SK-N-SH (cell line): ENCODE measurements around the gene TSPAN3.

ENCODE experiments used
- CTCF ChIP-seq: fragments of 200-600 bp; sonication (generic); IDR thresholded peaks from 2 replicates; pipeline ENCODE4 v1.6.1; 2017; ENCODE audit warnings: antibody characterized with exemption, mild to moderate bottlenecking, moderate library complexity
- ELF1 ChIP-seq: IDR thresholded peaks from 2 replicates; pipeline ENCODE4 v1.4.0; 2012
- EZH2phosphoT487 ChIP-seq: fragments of 200-600 bp; sonication (generic); IDR thresholded peaks from 2 replicates; pipeline ENCODE4 v1.6.1; 2017; ENCODE audit warnings: low read depth, mixed run types, mild to moderate bottlenecking, antibody characterized with exemption, moderate library complexity, borderline replicate concordance
- JUND ChIP-seq: IDR thresholded peaks from 2 replicates; pipeline ENCODE4 v1.4.0; 2012
- MXI1 ChIP-seq: IDR thresholded peaks from 2 replicates; pipeline ENCODE4 v1.6.1; 2012; ENCODE audit warnings: mild to moderate bottlenecking, low read depth, low read length, improper control_type of control experiment
- PBX3 ChIP-seq: IDR thresholded peaks from 2 replicates; pipeline ENCODE4; 2012
- POLR2AphosphoS5 ChIP-seq: IDR thresholded peaks from 2 replicates; pipeline ENCODE4 v1.6.1; 2012; ENCODE audit warnings: low read depth, low read length
- RAD21 ChIP-seq: IDR thresholded peaks from 2 replicates; pipeline ENCODE4 v1.6.1; 2012; ENCODE audit warnings: mild to moderate bottlenecking, low read length
- RCOR1 ChIP-seq: fragments of 150-350 bp; IDR thresholded peaks from 2 replicates; pipeline ENCODE4 v1.6.1; 2017; ENCODE audit warnings: antibody characterized with exemption, low read length
- REST ChIP-seq: IDR thresholded peaks from 2 replicates; pipeline ENCODE4 v1.6.1; 2012; ENCODE audit warnings: mild to moderate bottlenecking, low read depth, low read length, moderate library complexity
- RXRA ChIP-seq: IDR thresholded peaks from 2 replicates; pipeline ENCODE4 v1.4.0; 2012; ENCODE audit warnings: low read depth, mild to moderate bottlenecking, borderline replicate concordance
- TCF12 ChIP-seq: IDR thresholded peaks from 2 replicates; pipeline ENCODE4 v1.4.0; 2012
- TEAD4 ChIP-seq: IDR thresholded peaks from 2 replicates; pipeline ENCODE4 v1.4.0; 2012; ENCODE audit warnings: mild to moderate bottlenecking, borderline replicate concordance; ENCODE audit not compliant: insufficient read depth

GRCh38 chr15:77112838-77113504 lies 42.1 kb upstream of the TSPAN3 start:
- TF ChIP-seq RCOR1, result no peak
- no peak for TF ChIP-seq PBX3
- TF ChIP-seq RXRA, result no peak
- TF ChIP-seq REST, result no peak
- no peak for TF ChIP-seq RAD21
- TF ChIP-seq CTCF, result no peak
- no peak for TF ChIP-seq EZH2phosphoT487
- no peak for TF ChIP-seq POLR2AphosphoS5
- no peak for TF ChIP-seq TEAD4
- no peak for TF ChIP-seq JUND
- TF ChIP-seq ELF1, result no peak
- no peak for TF ChIP-seq MXI1
- no peak for TF ChIP-seq TCF12
